Astrocyte (in vitro differentiated cells and primary cell): ENCODE measurements around the gene ZNF286A. TPM values are rescaled to one million over a fixed set of nuclear protein-coding genes. Genes with fewer than 3 reads are reported as not detected.

ENCODE experiments used
- DNase-seq: peaks from one replicate; pipeline ENCODE4 v3.0.0-alpha.2; 2010; ENCODE audit warnings: low read depth
- FAIRE-seq: peaks from 2 replicates; lab custom pipeline; 2011; peaks lifted over from hg19 to GRCh38; lab: Jason Lieb, UNC
- H2AFZ ChIP-seq: 2 replicates; pipeline ENCODE4 v1.6.0; 2012; ENCODE audit warnings: low read depth, low read length, inconsistent platforms
- H3K27ac ChIP-seq: 2 replicates; pipeline ENCODE4 v1.5.1; 2011; ENCODE audit warnings: low read depth, low read length, inconsistent platforms
- H3K27me3 ChIP-seq: 2 replicates; pipeline ENCODE4 v1.6.0; 2011; ENCODE audit warnings: low read length, inconsistent platforms; ENCODE audit not compliant: insufficient read depth
- H3K36me3 ChIP-seq: 2 replicates; pipeline ENCODE4 v1.5.1; 2011; ENCODE audit warnings: low read length, inconsistent platforms; ENCODE audit not compliant: insufficient read depth
- H3K4me1 ChIP-seq: 2 replicates; pipeline ENCODE4 v1.5.1; 2011; ENCODE audit warnings: low read length, inconsistent platforms; ENCODE audit not compliant: insufficient read depth
- H3K4me2 ChIP-seq: 2 replicates; pipeline ENCODE4 v1.6.0; 2012; ENCODE audit warnings: low read length, inconsistent platforms
- H3K4me3 ChIP-seq: 2 replicates; pipeline ENCODE4 v1.5.1; 2011; ENCODE audit warnings: low read depth, mild to moderate bottlenecking, low read length, inconsistent platforms; ENCODE audit not compliant: insufficient read depth
- H3K79me2 ChIP-seq: 2 replicates; pipeline ENCODE4 v1.6.0; 2012; ENCODE audit warnings: mild to moderate bottlenecking, low read length, inconsistent platforms; ENCODE audit not compliant: insufficient read depth
- H3K9ac ChIP-seq: 2 replicates; pipeline ENCODE4 v1.6.0; 2012; ENCODE audit warnings: mild to moderate bottlenecking, low read length, inconsistent platforms
- H3K9me3 ChIP-seq: 2 replicates; pipeline ENCODE4 v1.5.1; 2012; ENCODE audit warnings: low read depth, mild to moderate bottlenecking, low read length, inconsistent platforms; ENCODE audit not compliant: insufficient read depth
- H4K20me1 ChIP-seq: 2 replicates; pipeline ENCODE4 v1.6.0; 2012; ENCODE audit warnings: low read length, inconsistent platforms; ENCODE audit not compliant: insufficient read depth
- H3K27ac Mint-ChIP-seq: one replicate; pipeline ENCODE4 v1.8.0; 2021; ENCODE audit warnings: mild to moderate bottlenecking, mixed read lengths; ENCODE audit not compliant: unreplicated experiment
- H3K27me3 Mint-ChIP-seq: one replicate; pipeline ENCODE4 v1.8.0; 2021; ENCODE audit warnings: low read depth, mixed read lengths; ENCODE audit not compliant: unreplicated experiment
- H3K36me3 Mint-ChIP-seq: one replicate; pipeline ENCODE4 v1.8.0; 2021; ENCODE audit warnings: low read depth, mixed read lengths; ENCODE audit not compliant: unreplicated experiment
- H3K4me1 Mint-ChIP-seq: one replicate; pipeline ENCODE4 v1.8.0; 2021; ENCODE audit warnings: low read depth, mixed read lengths; ENCODE audit not compliant: unreplicated experiment
- H3K4me3 Mint-ChIP-seq: one replicate; pipeline ENCODE4 v1.8.0; 2021; ENCODE audit warnings: mild to moderate bottlenecking, moderate library complexity, mixed read lengths; ENCODE audit not compliant: unreplicated experiment
- H3K9me3 Mint-ChIP-seq: one replicate; pipeline ENCODE4 v1.8.0; 2021; ENCODE audit warnings: mild to moderate bottlenecking, mixed read lengths; ENCODE audit not compliant: unreplicated experiment
- CTCF ChIP-seq: IDR thresholded peaks from 2 replicates; pipeline ENCODE4 v1.5.1; 2011; ENCODE audit warnings: low read depth, mild to moderate bottlenecking, inconsistent platforms, low read length, moderate library complexity; ENCODE audit not compliant: insufficient read depth
- EZH2 ChIP-seq: IDR thresholded peaks from 2 replicates; pipeline ENCODE4 v1.6.1; 2012; ENCODE audit warnings: mild to moderate bottlenecking, low read length, inconsistent platforms; ENCODE audit not compliant: insufficient read depth
- total RNA-seq: library from RNA; stranded (reverse); gene quantifications from 2 replicates; pipeline ENCODE4 v1.2.1, GENCODE V29; 2021

Gene ZNF286A
- total RNA-seq, 1 donor from 2014 or later: 58.6 TPM

GRCh38 chr17:15742051-15742795 is 42.7 kb downstream of the ZNF286A start:
- Histone ChIP-seq H3K27me3 (no peaks in the 10 kb centered on the region), H3K4me1 (peaks cover 3% of the 10 kb centered on the region), H3K9me3 (peaks cover 4% of the 10 kb centered on the region), H4K20me1 (no peaks in the 10 kb centered on the region), H2AFZ (no peak overlapping the region), H3K9ac (no peak overlapping the region), H3K79me2 (no peaks in the 10 kb centered on the region), H3K4me2 (no peak overlapping the region), H3K36me3 (no peaks in the 10 kb centered on the region), H3K4me3 (no peak overlapping the region), H3K27ac (no peak overlapping the region)
- Mint-ChIP-seq H3K4me3 (no peak overlapping the region), H3K9me3 (peaks cover 2% of the 10 kb centered on the region), H3K4me1 (no peaks in the 10 kb centered on the region), H3K36me3 (peaks cover 3% of the 10 kb centered on the region), H3K27me3 (peaks cover 3% of the 10 kb centered on the region), H3K27ac (no peak overlapping the region)
- no peak for DNase-seq
- TF ChIP-seq EZH2 (no peak), CTCF (no peak)
- no peak for FAIRE-seq

DNA sequence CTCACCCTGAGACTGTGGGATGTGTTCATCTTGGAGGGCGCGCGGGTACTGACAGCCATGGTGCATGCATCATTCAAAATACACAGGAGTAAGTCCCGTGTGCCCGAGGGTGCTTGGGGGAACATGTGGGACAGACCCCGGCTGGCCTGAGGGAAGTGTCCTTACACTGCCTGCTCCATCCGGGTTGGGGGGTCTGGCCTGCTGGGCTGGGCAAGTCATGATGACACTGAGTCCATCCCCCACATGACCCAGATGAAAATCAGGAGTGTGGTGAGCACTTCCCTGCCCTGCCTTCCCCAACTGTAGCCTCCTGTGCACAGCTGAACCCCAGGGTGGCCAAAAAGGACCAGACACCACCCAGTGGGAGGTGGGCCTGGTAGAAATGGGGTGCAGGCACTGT is 43.4 kb downstream of the ZNF286A start:
- no peak overlapping the region for H3K27ac ChIP-seq
- H3K36me3 ChIP-seq: no peaks in the 10 kb centered on the region
- H3K9ac ChIP-seq: no peak overlapping the region
- DNase-seq (no peak), FAIRE-seq (no peak)
- no peaks in the 10 kb centered on the region for H3K27me3 ChIP-seq
- H3K27me3 Mint-ChIP-seq: peaks cover 4% of the 10 kb centered on the region
- no peaks in the 10 kb centered on the region for H3K4me1 Mint-ChIP-seq
- H3K4me3 Mint-ChIP-seq: no peak overlapping the region
- peaks cover 3% of the 10 kb centered on the region for H3K36me3 Mint-ChIP-seq
- H2AFZ ChIP-seq: no peak overlapping the region
- TF ChIP-seq CTCF (no peak), EZH2 (no peak)
- H3K79me2 ChIP-seq: no peaks in the 10 kb centered on the region
- no peaks in the 10 kb centered on the region for H4K20me1 ChIP-seq
- H3K4me3 ChIP-seq: no peak overlapping the region
- no peak overlapping the region for H3K4me2 ChIP-seq
- H3K27ac Mint-ChIP-seq: no peak overlapping the region
- peaks cover 3% of the 10 kb centered on the region for H3K4me1 ChIP-seq
- peaks cover 4% of the 10 kb centered on the region for H3K9me3 ChIP-seq
- peaks cover 2% of the 10 kb centered on the region for H3K9me3 Mint-ChIP-seq

- H3K9me3 ChIP-seq: peaks cover 4% of the 10 kb centered on the region
- no peaks in the 10 kb centered on the region for H3K4me1 Mint-ChIP-seq
- H3K4me1 ChIP-seq: peaks cover 3% of the 10 kb centered on the region
- no peaks in the 10 kb centered on the region for H4K20me1 ChIP-seq
- TF ChIP-seq EZH2: no peak
- TF ChIP-seq CTCF: no peak
- no peak overlapping the region for H3K4me3 ChIP-seq
- no peak overlapping the region for H3K27ac ChIP-seq
- H2AFZ ChIP-seq: no peak overlapping the region
- no peaks in the 10 kb centered on the region for H3K79me2 ChIP-seq
- peaks cover 7% of the 10 kb centered on the region for H3K27me3 Mint-ChIP-seq
- no peaks in the 10 kb centered on the region for H3K36me3 ChIP-seq
- no peak overlapping the region for H3K4me2 ChIP-seq
- no peak overlapping the region for H3K27ac Mint-ChIP-seq
- H3K36me3 Mint-ChIP-seq: no peaks in the 10 kb centered on the region
- DNase-seq (no peak), FAIRE-seq (no peak)
- peaks cover 2% of the 10 kb centered on the region for H3K9me3 Mint-ChIP-seq
- H3K4me3 Mint-ChIP-seq: no peak overlapping the region
- H3K27me3 ChIP-seq: no peaks in the 10 kb centered on the region
- H3K9ac ChIP-seq: no peak overlapping the region
These were observed 44.6 kb downstream of the ZNF286A start for GRCh38 chr17:15744074-15744676.
